WTC11 (cell line): ENCODE measurements around the gene NGRN. TPM values are rescaled to one million over a fixed set of nuclear protein-coding genes. Genes with fewer than 3 reads are reported as not detected.

Source experiments
- ATAC-seq: fragments of 200-7000 bp; cut with Tn5 transposase; 2 replicates; pipeline ENCODE4 v1.10.0; 2021; ENCODE audit warnings: mild to moderate bottlenecking, moderate library complexity
- Bru-seq: library from RNA; stranded (reverse); fragments of 400-500 nt; gene quantifications from one replicate; lab custom pipeline; 2021; lab: Mats Ljungman, UMichigan
- CTCF ChIA-PET: fragments of 300-600 bp; sonication (Branson Sonifier 250); formaldehyde crosslinking; loops from one replicate; lab custom pipeline; 2021; ENCODE audit warnings: antibody characterized with exemption; lab: Charles Lee
- POLR2A ChIA-PET: fragments of 350-600 bp; sonication (Branson Sonifier 250); formaldehyde crosslinking; loops from one replicate; lab custom pipeline; 2021; ENCODE audit warnings: antibody characterized with exemption; lab: Charles Lee
- DNase-seq: peaks from one replicate; pipeline ENCODE4 v3.0.0; 2021; ENCODE audit warnings: low spot score
- H3K27ac Mint-ChIP-seq: 2 replicates; pipeline ENCODE4 v1.8.0; 2021; ENCODE audit warnings: mixed read lengths
- H3K27me3 Mint-ChIP-seq: 2 replicates; pipeline ENCODE4 v1.8.0; 2021; ENCODE audit warnings: low read depth, mild to moderate bottlenecking, moderate library complexity, mixed read lengths
- H3K36me3 Mint-ChIP-seq: 2 replicates; pipeline ENCODE4 v1.8.0; 2021; ENCODE audit warnings: mixed read lengths
- H3K4me1 Mint-ChIP-seq: 2 replicates; pipeline ENCODE4 v1.8.0; 2022; ENCODE audit warnings: mixed read lengths
- H3K4me3 Mint-ChIP-seq: 2 replicates; pipeline ENCODE4 v1.8.0; 2021; ENCODE audit warnings: mild to moderate bottlenecking, moderate library complexity, mixed read lengths
- H3K9me3 Mint-ChIP-seq: 2 replicates; pipeline ENCODE4 v1.8.0; 2021; ENCODE audit warnings: mixed read lengths
- AR ChIP-seq: fragments of 250-450 bp; sonication (Bioruptor Pico); IDR thresholded peaks from 2 replicates; pipeline ENCODE4 v1.9.0; 2021; ENCODE audit warnings: mild to moderate bottlenecking
- CBFB ChIP-seq: sonication (generic); formaldehyde crosslinking; IDR thresholded peaks from 2 replicates; pipeline ENCODE4 v1.8.1; 2022; ENCODE audit warnings: mild to moderate bottlenecking, low read depth, missing genetic modification reagents
- CREM ChIP-seq: sonication (generic); formaldehyde crosslinking; IDR thresholded peaks from 2 replicates; pipeline ENCODE4 v1.8.1; 2022; ENCODE audit warnings: mild to moderate bottlenecking, missing genetic modification reagents, moderate library complexity
- E2F5 ChIP-seq: sonication (generic); formaldehyde crosslinking; IDR thresholded peaks from 2 replicates; pipeline ENCODE4 v1.8.1; 2022; ENCODE audit warnings: mild to moderate bottlenecking, moderate library complexity, missing genetic modification reagents
- ESRRA ChIP-seq: sonication (generic); formaldehyde crosslinking; IDR thresholded peaks from 2 replicates; pipeline ENCODE4 v1.8.1; 2022; ENCODE audit warnings: mild to moderate bottlenecking, missing genetic modification reagents, borderline replicate concordance
- FOXK1 ChIP-seq: sonication (generic); formaldehyde crosslinking; IDR thresholded peaks from 2 replicates; pipeline ENCODE4 v1.8.0; 2022; ENCODE audit warnings: mild to moderate bottlenecking, moderate library complexity, missing genetic modification reagents
- FOXP4 ChIP-seq: sonication (generic); formaldehyde crosslinking; IDR thresholded peaks from 2 replicates; pipeline ENCODE4 v1.8.0; 2022; ENCODE audit warnings: mild to moderate bottlenecking, missing genetic modification reagents
- GTF2I ChIP-seq: fragments of 250-450 bp; sonication (Bioruptor Pico); conservative IDR thresholded peaks from 2 replicates; pipeline ENCODE4 v1.4.0; 2021; ENCODE audit warnings: mild to moderate bottlenecking
- JAZF1 ChIP-seq: fragments of 250-450 bp; sonication (Bioruptor Pico); IDR thresholded peaks from 2 replicates; pipeline ENCODE4 v1.9.0; 2021; ENCODE audit warnings: moderate library complexity, mild to moderate bottlenecking, inconsistent platforms
- MAX ChIP-seq: sonication (generic); formaldehyde crosslinking; IDR thresholded peaks from 2 replicates; pipeline ENCODE4 v1.8.0; 2022; ENCODE audit warnings: mild to moderate bottlenecking, missing genetic modification reagents
- MLX ChIP-seq: sonication (generic); formaldehyde crosslinking; IDR thresholded peaks from 2 replicates; pipeline ENCODE4 v1.8.1; 2023; ENCODE audit warnings: mild to moderate bottlenecking, missing genetic modification reagents, moderate library complexity
- NR2C2 ChIP-seq: sonication (generic); formaldehyde crosslinking; IDR thresholded peaks from 2 replicates; pipeline ENCODE4 v1.8.0; 2022; ENCODE audit warnings: mild to moderate bottlenecking, missing genetic modification reagents
- NR3C1 ChIP-seq: sonication (generic); formaldehyde crosslinking; conservative IDR thresholded peaks from 2 replicates; pipeline ENCODE4 v1.8.1; 2023; ENCODE audit warnings: low read depth, mild to moderate bottlenecking, missing genetic modification reagents
- PREB ChIP-seq: sonication (generic); formaldehyde crosslinking; IDR thresholded peaks from 2 replicates; pipeline ENCODE4 v1.8.1; 2022; ENCODE audit warnings: mild to moderate bottlenecking, missing genetic modification reagents, moderate library complexity, borderline replicate concordance
- SMAD4 ChIP-seq: sonication (generic); formaldehyde crosslinking; IDR thresholded peaks from 2 replicates; pipeline ENCODE4 v1.8.0; 2022; ENCODE audit warnings: mild to moderate bottlenecking, missing genetic modification reagents
- SP1 ChIP-seq: sonication (generic); formaldehyde crosslinking; conservative IDR thresholded peaks from 2 replicates; pipeline ENCODE4 v1.8.1; 2022; ENCODE audit warnings: missing genetic modification reagents
- STAT6 ChIP-seq: sonication (generic); formaldehyde crosslinking; conservative IDR thresholded peaks from 2 replicates; pipeline ENCODE4 v1.8.1; 2023; ENCODE audit warnings: mild to moderate bottlenecking, low read depth, missing genetic modification reagents, moderate library complexity
- TCF7 ChIP-seq: sonication (generic); formaldehyde crosslinking; IDR thresholded peaks from 2 replicates; pipeline ENCODE4 v1.8.0; 2022; ENCODE audit warnings: mild to moderate bottlenecking, low read depth, missing genetic modification reagents, moderate library complexity
- TP53 ChIP-seq: sonication (generic); formaldehyde crosslinking; IDR thresholded peaks from 2 replicates; pipeline ENCODE4 v1.8.1; 2023; ENCODE audit warnings: mild to moderate bottlenecking, missing genetic modification reagents
- ZBTB21 ChIP-seq: sonication (generic); formaldehyde crosslinking; IDR thresholded peaks from 2 replicates; pipeline ENCODE4 v1.8.1; 2023; ENCODE audit warnings: mild to moderate bottlenecking, missing genetic modification reagents, borderline replicate concordance
- ZNF423 ChIP-seq: fragments of 250-450 bp; sonication (Bioruptor Pico); IDR thresholded peaks from 2 replicates; pipeline ENCODE4 v2.1.2; 2022; ENCODE audit warnings: mild to moderate bottlenecking, moderate library complexity
- ZNF512 ChIP-seq: sonication (generic); formaldehyde crosslinking; IDR thresholded peaks from 2 replicates; pipeline ENCODE4 v1.8.1; 2022; ENCODE audit warnings: missing genetic modification reagents, borderline replicate concordance
- long read RNA-seq, 3 experiments: library from RNA in 1 of 3; library from capped mRNA in 1 of 3; library from polyadenylated mRNA in 1 of 3; unstranded in 2 of 3; stranded (forward) in 1 of 3; transcript quantifications; one replicate each; pipeline ENCODE4 v2.0.0, GENCODE V29; 2021
- total RNA-seq: library from RNA; stranded (reverse); gene quantifications from 3 replicates; pipeline ENCODE4 v1.2.3, GENCODE V29; 2021

The NGRN gene
- 77.8 to 88.5 TPM (median 88.1 TPM) in 3 replicates for total RNA-seq
- percentile 79 among the genes with signal in this experiment for Bru-seq, nascent RNA
- long read RNA-seq, experiment 1, full-length matches to known transcripts, result 680 of 680 reads
- long read RNA-seq, experiment 1, partial matches to known transcripts, result 0 of 680 reads
- long read RNA-seq, experiment 1, other reads (novel, unspliced or antisense), result 0 of 680 reads
- long read RNA-seq, experiment 2, full-length matches to known transcripts, result 160 of 162 reads
- long read RNA-seq, experiment 2, partial matches to known transcripts, result 0 of 162 reads
- long read RNA-seq, experiment 2, other reads (novel, unspliced or antisense), result 2 of 162 reads
- long read RNA-seq, experiment 3, full-length matches to known transcripts, result 406 of 410 reads
- long read RNA-seq, experiment 3, partial matches to known transcripts, result 1 of 410 reads
- long read RNA-seq, experiment 3, other reads (novel, unspliced or antisense), result 3 of 410 reads

GRCh38 chr15:90265271-90266060, at the start of gene NGRN:
Gene NGRN (plus strand): TSS chr15:90265672. CDS start chr15:90265713, 41 bp downstream.
- CTCF ChIA-PET, result interaction anchor here (0.6 to 1.0 kb wide), 4 partner anchors 32 to 122 kb away, joined by 3 to 10 read pairs (median 3); partner anchors contain the start of genes CIB1 and GDPGP1
- TF ChIP-seq AR (no peak), SMAD4 (no peak), ZNF423 (CRISPR knock-in tag) (0 out of 2 replicates have a peak, but pooled peaks have one; percentile 9), NR3C1 (CRISPR knock-in tag) (no peak), ZNF512 (CRISPR knock-in tag) (no peak), JAZF1 (no peak), MLX (no peak), NR2C2 (no peak), GTF2I (CRISPR knock-in tag) (no peak), TCF7 (CRISPR knock-in tag) (no peak), PREB (CRISPR knock-in tag) (no peak), TP53 (CRISPR knock-in tag) (no peak), E2F5 (peak; percentile 80), STAT6 (no peak), CREM (CRISPR knock-in tag) (peak; percentile 62), SP1 (CRISPR knock-in tag) (peak; percentile 76), CBFB (CRISPR knock-in tag) (no peak), FOXP4 (CRISPR knock-in tag) (no peak), FOXK1 (CRISPR knock-in tag) (no peak; the same call in none of the 2 replicates), ESRRA (CRISPR knock-in tag) (no peak), ZBTB21 (no peak), MAX (CRISPR knock-in tag) (peak; percentile 92)

More at GRCh38 chr15:90265271-90266060, at the start of gene NGRN:
- DNase-seq (peak; percentile 87), ATAC-seq (peak; percentile 85)
- Mint-ChIP-seq H3K36me3 (peaks cover 23% of the 10 kb centered on the region), H3K27me3 (no peaks in the 10 kb centered on the region), H3K4me1 (peaks cover 40% of the 10 kb centered on the region), H3K27ac (peak within 1 kb of the TSS; percentile 97), H3K4me3 (peak within 1 kb of the TSS; percentile 95), H3K9me3 (no peaks in the 10 kb centered on the region)
- POLR2A ChIA-PET, result interaction anchor here (0.6 to 1.3 kb wide), 5 partner anchors 16 to 47 kb away, joined by 3 to 9 read pairs (median 3); partner anchors contain the start of genes CIB1, GDPGP1 and TTLL13
